A673 (cell line): ENCODE results near the gene IDS.

Experiments
- EZH2 ChIP-seq: fragments of 200-600 bp; sonication (generic); IDR thresholded peaks from 2 replicates; pipeline ENCODE4 v1.6.1; 2017; ENCODE audit warnings: borderline replicate concordance, low read depth, mild to moderate bottlenecking, mixed read lengths, antibody characterized with exemption, low read length; ENCODE audit not compliant: poor library complexity, severe bottlenecking
- TF ChIP-seq, protein P1 (sequence below): fragments of 300-800, 200-600 bp; sonication (generic); conservative IDR thresholded peaks from 2 replicates; pipeline ENCODE4 v1.5.1; 2017; ENCODE audit warnings: low read depth, mild to moderate bottlenecking, antibody characterized with exemption, low read length, moderate library complexity, mixed read lengths

DNA sequence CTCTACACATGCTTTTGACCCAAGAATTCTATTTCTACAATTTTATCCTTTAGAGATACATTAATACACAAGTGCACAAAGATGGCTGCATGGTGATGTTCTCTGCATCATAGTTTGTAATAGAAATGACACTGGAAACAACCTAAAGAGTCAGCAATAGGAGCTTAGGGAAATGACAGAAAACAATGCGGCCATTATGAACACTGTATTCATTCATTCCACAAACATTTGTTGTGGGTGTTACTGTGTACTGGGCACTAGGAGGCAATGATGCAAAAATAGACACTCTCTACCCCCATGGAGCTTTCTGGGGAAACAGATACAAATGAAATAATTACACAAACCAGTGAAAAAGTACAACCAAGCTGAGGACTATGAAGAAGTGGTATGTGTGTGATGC, 32.0 kb downstream of the IDS start:
- no peak for TF ChIP-seq EZH2
- TF ChIP-seq, protein P1, sequence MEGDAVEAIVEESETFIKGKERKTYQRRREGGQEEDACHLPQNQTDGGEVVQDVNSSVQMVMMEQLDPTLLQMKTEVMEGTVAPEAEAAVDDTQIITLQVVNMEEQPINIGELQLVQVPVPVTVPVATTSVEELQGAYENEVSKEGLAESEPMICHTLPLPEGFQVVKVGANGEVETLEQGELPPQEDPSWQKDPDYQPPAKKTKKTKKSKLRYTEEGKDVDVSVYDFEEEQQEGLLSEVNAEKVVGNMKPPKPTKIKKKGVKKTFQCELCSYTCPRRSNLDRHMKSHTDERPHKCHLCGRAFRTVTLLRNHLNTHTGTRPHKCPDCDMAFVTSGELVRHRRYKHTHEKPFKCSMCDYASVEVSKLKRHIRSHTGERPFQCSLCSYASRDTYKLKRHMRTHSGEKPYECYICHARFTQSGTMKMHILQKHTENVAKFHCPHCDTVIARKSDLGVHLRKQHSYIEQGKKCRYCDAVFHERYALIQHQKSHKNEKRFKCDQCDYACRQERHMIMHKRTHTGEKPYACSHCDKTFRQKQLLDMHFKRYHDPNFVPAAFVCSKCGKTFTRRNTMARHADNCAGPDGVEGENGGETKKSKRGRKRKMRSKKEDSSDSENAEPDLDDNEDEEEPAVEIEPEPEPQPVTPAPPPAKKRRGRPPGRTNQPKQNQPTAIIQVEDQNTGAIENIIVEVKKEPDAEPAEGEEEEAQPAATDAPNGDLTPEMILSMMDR: no peak
